DND-41 (cell line): ENCODE data around the gene LRRFIP2.

ENCODE experiments used
- ATAC-seq: fragments of 200-7000 bp; cut with Tn5 transposase; 3 replicates; pipeline ENCODE4 v1.9.1; 2021; ENCODE audit warnings: low read depth; ENCODE audit not compliant: insufficient read depth
- DNase-seq: peaks from one replicate; pipeline ENCODE4 v3.0.0-alpha.2; 2020
- H2AFZ ChIP-seq: 2 replicates; pipeline ENCODE4 v1.6.0; 2012; ENCODE audit warnings: low read depth, low read length
- H3K27ac ChIP-seq: 2 replicates; pipeline ENCODE4 v1.5.1; 2012; ENCODE audit warnings: low read length, inconsistent platforms
- H3K27me3 ChIP-seq: fragments of 200-600 bp; sonication (generic); 2 replicates; pipeline ENCODE4 v1.6.0; 2012; ENCODE audit warnings: low read length, mild to moderate bottlenecking, inconsistent platforms; ENCODE audit not compliant: insufficient read depth, poor library complexity
- H3K36me3 ChIP-seq: 2 replicates; pipeline ENCODE4 v1.5.1; 2012; ENCODE audit warnings: low read length, inconsistent platforms; ENCODE audit not compliant: insufficient read depth
- H3K4me1 ChIP-seq: 2 replicates; pipeline ENCODE4 v1.5.1; 2012; ENCODE audit warnings: mild to moderate bottlenecking, low read length; ENCODE audit not compliant: insufficient read depth
- H3K4me2 ChIP-seq: 2 replicates; pipeline ENCODE4 v1.6.0; 2012; ENCODE audit warnings: mild to moderate bottlenecking, moderate library complexity, low read length, inconsistent platforms; ENCODE audit not compliant: insufficient read depth
- H3K4me3 ChIP-seq, 2 experiments: fragments of 200-600 bp in 1 of 2; shearing (Covaris generic) in 1 of 2; 2 replicates each; pipeline ENCODE4 v1.5.1; 2012 to 2016; ENCODE audit warnings: inconsistent platforms in 2 of 2, low read length in 2 of 2, mild to moderate bottlenecking in 2 of 2, low read depth in 1 of 2, moderate library complexity in 1 of 2
- H3K79me2 ChIP-seq: 2 replicates; pipeline ENCODE4 v1.6.0; 2012; ENCODE audit warnings: low read length, inconsistent platforms; ENCODE audit not compliant: insufficient read depth
- H3K9ac ChIP-seq: 2 replicates; pipeline ENCODE4 v1.6.0; 2012; ENCODE audit warnings: low read depth, mild to moderate bottlenecking, inconsistent platforms, low read length, moderate library complexity
- H3K9me3 ChIP-seq: 2 replicates; pipeline ENCODE4 v1.5.1; 2012; ENCODE audit warnings: low read length, moderate library complexity, mild to moderate bottlenecking, inconsistent platforms; ENCODE audit not compliant: insufficient read depth, severe bottlenecking
- H4K20me1 ChIP-seq: 2 replicates; pipeline ENCODE4 v1.6.0; 2012; ENCODE audit warnings: low read length; ENCODE audit not compliant: insufficient read depth
- CTCF ChIP-seq: IDR thresholded peaks from 2 replicates; pipeline ENCODE4 v1.5.1; 2012; ENCODE audit warnings: borderline replicate concordance, low read length, moderate library complexity, mild to moderate bottlenecking; ENCODE audit not compliant: poor library complexity, severe bottlenecking; ENCODE audit errors: extremely low read depth
- EZH2 ChIP-seq: IDR thresholded peaks from 3 replicates; pipeline ENCODE4 v1.6.1; 2012; ENCODE audit warnings: borderline replicate concordance, low read depth, mild to moderate bottlenecking, moderate library complexity, low read length, inconsistent platforms; ENCODE audit not compliant: severe bottlenecking

The LRRFIP2 gene

GRCh38 chr3:37031096-37031682 lies 143.2 kb downstream of the LRRFIP2 start:
- Histone ChIP-seq H3K79me2 (no peaks in the 10 kb centered on the region), H3K27me3 (no peaks in the 10 kb centered on the region), H3K27ac (no peak overlapping the region), H3K4me2 (no peak overlapping the region), H3K4me3 (no peak overlapping the region), H4K20me1 (no peaks in the 10 kb centered on the region), H3K9ac (no peak overlapping the region), H3K36me3 (peaks cover 98% of the 10 kb centered on the region), H3K4me1 (no peaks in the 10 kb centered on the region), H2AFZ (no peak overlapping the region), H3K9me3 (peaks cover 13% of the 10 kb centered on the region)
- ATAC-seq (no peak), DNase-seq (no peak)
- no peak for TF ChIP-seq CTCF
- TF ChIP-seq EZH2: no peak

GRCh38 chr3:37030588-37030987 lies 143.8 kb downstream of the LRRFIP2 start:
- no peak for ATAC-seq
- H3K9me3 ChIP-seq: peaks cover 7% of the 10 kb centered on the region
- peaks cover 98% of the 10 kb centered on the region for H3K36me3 ChIP-seq
- no peak for DNase-seq
- no peaks in the 10 kb centered on the region for H3K79me2 ChIP-seq
- no peak overlapping the region for H2AFZ ChIP-seq
- TF ChIP-seq EZH2 (no peak), CTCF (no peak)
- no peak overlapping the region for H3K9ac ChIP-seq
- H4K20me1 ChIP-seq: no peaks in the 10 kb centered on the region
- H3K4me3 ChIP-seq: no peak overlapping the region
- H3K4me1 ChIP-seq: no peaks in the 10 kb centered on the region
- H3K27me3 ChIP-seq: no peaks in the 10 kb centered on the region
- H3K4me2 ChIP-seq: no peak overlapping the region
- no peak overlapping the region for H3K27ac ChIP-seq

GRCh38 chr3:37029516-37030163 lies 144.7 kb downstream of the LRRFIP2 start:
- Histone ChIP-seq H3K27ac (no peak overlapping the region), H2AFZ (no peak overlapping the region), H3K79me2 (no peaks in the 10 kb centered on the region; the same call in 1 of the 2 replicates), H3K4me3 (no peak overlapping the region), H3K27me3 (no peaks in the 10 kb centered on the region), H3K4me1 (no peaks in the 10 kb centered on the region), H4K20me1 (no peaks in the 10 kb centered on the region), H3K9ac (no peak overlapping the region), H3K4me2 (no peak overlapping the region), H3K36me3 (peaks cover 95% of the 10 kb centered on the region), H3K9me3 (peaks cover under 1% of the 10 kb centered on the region)
- TF ChIP-seq EZH2 (no peak), CTCF (no peak)
- ATAC-seq (no peak), DNase-seq (no peak)
